Activated CD4-positive, alpha-beta T cell treated with anti-CD3 and anti-CD28 coated beads for 24 hours (primary cell): ENCODE results near the gene CDC42EP1.
A peak's percentile ranks its signal among the peaks of the same experiment; 100 is the strongest.
"Not testable (repeated sequence)": the region's sequence is repeated elsewhere in the genome, so short reads cannot be mapped to it uniquely, and the experiment has no call there.

Source experiments
- DNase-seq, 2 donors: peaks; one replicate each; pipeline ENCODE4 v3.0.0-alpha.2; 2020; ENCODE audit warnings: low read depth in 2 of 2

Gene CDC42EP1

GRCh38 chr22:37534445-37534844, 25.8 kb upstream of the CDC42EP1 start:
- DNase-seq = no peak

- DNase-seq = no peak
These were observed 25.1 kb upstream of the CDC42EP1 start for GRCh38 chr22:37535159-37535558.

DNA sequence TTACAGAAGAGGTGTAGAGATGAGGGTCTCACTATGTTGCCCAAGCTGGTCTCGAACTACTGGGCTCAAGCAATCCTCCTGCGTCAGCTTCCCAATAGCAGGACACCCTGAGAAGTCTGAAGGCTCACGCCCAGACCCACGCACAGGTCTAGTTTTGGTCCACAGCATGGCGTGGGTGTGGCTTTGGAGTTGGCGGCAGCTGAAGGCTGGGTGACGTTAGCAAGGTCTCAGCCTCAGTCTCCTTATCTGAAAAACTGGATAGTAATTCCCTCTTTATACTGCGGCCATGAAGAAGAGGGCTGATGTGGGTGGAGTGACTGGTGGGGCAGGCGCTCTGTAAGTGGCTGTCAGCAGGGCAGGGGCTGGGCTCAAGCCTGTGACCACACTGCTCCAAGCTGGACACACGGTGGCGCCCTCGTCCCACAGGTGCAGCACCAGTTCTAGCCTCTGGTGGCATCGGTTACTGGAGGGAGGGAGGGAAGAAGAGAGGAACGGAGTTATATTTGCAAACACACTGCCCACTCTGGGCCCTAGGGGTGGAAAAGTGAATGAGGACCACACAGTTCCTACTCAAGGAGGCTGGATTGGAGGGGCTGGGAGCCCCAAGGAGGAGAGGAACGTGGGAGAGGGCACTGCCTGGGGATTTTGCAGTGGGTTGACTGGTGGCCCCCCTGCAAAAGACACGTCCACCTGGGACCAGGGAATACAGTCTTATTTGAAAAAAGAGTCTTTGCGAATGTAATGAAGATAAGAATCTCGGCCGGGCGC, 21.5 kb upstream of the CDC42EP1 start:
- peak; percentile 88 for DNase-seq

DNA sequence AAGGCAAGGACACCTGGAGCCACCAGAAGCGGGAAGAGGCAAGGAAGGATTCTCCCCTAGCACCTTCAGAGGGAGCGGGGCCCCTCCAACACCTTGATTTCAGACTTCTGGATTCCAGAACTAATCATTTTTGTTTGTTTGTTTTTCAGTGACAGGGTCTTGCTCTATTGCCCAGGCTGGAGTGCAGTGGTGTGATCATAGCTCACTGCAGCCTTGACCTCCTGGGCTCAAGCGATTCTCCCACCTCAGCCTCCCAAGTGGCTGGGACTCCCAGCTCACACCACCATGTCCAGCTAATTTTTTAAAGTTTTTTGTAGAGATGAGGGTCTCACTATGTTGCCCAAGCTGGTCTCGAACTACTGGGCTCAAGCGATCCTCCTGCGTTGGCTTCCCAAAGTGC, 20.5 kb upstream of the CDC42EP1 start:
- not testable (repeated sequence) for DNase-seq

GRCh38 chr22:37542416-37542815, 17.9 kb upstream of the CDC42EP1 start:
- not testable (repeated sequence) for DNase-seq

DNA sequence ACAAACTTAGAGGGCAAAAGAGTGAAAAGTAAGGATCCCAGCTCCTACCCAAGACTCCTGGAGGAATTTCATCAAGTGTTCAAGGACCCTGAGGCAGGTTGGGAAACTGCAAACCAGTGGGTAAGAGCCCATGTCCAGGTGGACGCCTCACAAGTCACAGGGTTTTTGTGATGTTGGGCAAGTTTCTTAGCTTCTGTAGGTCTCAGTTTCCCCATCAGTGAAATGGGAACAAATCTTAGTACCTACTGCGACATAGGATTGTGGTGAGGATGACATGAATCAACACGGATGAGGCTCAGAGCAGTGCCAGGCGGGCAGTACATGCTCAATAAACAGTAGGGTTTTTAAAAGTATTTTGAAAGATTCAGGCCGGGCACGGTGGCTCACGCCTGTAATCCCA, 17.3 kb upstream of the CDC42EP1 start:
- no peak for DNase-seq

DNA sequence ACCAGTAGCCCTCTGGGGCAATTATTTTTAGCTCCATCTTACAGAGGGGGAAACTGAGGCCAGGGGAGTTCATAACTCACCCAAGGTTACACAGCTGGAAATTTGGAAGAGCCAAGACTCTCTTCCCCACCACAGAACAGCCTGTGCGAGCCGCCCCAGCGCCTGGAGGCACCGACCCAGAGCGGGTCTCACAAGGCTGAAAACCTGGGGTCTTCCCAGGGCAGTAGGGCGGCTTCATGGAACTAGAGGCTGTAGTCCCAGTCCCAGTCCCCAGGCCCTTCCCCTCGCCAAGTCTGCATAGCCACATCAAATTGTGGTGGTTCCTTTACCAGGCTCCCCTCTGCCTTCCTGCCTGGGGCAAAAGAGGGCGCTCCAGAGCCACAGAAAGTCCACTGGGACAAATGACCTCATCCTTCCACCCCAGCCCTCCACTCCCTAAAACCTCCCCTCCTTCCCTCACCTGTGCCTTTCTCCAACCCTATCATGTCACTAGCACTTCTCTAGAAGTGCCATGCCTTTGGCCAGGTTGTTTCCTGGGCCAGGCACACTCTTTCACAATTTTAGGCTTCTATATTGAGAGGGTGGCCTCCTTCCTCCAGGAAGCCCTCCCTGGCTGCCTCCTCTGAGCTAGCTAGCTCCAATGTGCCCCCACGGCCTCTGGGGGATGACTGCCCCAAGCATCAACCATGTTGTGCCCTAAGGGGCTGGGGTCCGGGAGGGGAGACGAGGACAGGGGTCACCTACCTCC, 15.2 kb upstream of the CDC42EP1 start:
- peak in 1 of 2 donors; percentile 52 for DNase-seq

DNA sequence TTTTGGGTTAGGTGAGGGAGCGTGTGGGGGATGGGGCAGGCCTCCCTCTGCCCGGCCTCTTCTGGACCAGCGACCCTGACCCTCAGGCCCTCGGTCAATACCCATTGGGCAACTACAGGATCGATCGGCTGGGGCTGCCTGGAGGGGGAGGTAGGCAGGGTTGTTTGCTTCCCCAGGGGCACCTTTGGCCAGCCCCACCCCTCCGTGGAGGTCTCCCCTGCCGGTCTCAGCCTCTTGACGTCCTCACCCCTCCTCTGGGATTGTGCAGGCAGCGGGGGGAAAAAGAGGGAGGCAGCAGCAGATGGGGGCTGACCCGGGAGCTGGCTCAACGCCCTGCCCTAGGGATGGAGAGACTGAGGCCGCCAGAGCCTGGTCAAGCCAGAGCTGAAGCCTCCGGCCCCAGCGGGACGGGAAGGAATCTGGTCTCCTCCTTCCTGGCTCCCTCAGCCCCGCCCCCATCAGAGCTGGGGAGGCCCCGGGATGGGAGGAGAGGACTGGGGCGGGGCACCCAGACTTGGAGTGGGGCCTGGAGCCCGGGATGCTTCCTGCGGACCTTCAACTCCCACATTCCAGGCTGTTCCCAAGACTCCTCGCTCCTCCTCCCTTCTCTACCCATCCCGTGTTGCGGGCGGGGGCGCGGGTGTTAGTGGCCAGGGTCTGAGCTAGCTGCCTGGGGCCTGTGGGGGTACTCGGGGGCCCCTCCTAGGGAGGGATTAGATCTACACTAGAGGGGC, 14.4 kb upstream of the CDC42EP1 start:
- DNase-seq = no peak

GRCh38 chr22:37546437-37547250, 13.6 kb upstream of the CDC42EP1 start:
- no peak for DNase-seq

DNA sequence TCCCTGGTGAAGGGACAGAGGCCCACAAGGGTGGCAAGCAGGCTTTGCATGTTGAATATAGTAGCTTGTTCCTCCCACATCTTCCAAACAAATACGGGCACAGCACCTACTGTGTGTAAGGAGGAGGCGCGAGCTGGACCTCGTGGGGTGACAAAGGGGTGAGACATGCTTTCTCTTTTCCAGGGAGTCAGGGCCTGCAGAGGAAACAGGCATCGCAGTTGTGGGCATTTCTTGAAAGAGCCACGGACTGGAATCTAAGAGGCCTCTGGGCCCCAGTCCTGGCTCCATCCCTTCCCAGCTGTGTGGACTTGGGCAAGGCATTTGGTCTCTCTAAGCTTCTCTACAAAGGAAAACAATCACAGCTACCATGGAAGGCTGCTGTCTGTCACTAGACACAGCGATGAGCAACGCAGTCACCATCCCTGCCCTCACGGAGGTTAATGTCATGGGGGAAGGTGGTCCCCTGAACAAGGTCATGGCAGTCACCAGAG, 13.0 kb upstream of the CDC42EP1 start:
- DNase-seq = no peak

DNA sequence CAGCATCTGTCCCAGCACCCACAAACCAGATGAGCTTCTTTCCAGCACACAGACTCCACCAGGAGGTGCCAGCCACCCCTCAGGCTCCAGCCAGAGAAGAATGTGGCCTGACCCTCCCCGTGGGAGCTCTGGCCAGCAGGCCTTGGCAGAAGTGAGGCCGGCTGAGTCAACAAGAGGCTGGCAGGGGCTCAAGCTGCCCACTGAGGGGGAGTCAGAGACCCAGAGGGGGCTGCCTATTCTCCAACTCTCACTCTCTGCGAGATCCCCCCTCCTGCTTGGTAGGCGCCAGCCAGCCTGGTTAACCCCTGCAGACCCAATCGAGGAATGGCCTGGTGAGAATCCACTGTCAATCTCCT, 10.6 kb upstream of the CDC42EP1 start:
- no peak for DNase-seq

- not testable (repeated sequence) for DNase-seq
These were observed 9.4 kb upstream of the CDC42EP1 start for GRCh38 chr22:37550921-37551320.

DNA sequence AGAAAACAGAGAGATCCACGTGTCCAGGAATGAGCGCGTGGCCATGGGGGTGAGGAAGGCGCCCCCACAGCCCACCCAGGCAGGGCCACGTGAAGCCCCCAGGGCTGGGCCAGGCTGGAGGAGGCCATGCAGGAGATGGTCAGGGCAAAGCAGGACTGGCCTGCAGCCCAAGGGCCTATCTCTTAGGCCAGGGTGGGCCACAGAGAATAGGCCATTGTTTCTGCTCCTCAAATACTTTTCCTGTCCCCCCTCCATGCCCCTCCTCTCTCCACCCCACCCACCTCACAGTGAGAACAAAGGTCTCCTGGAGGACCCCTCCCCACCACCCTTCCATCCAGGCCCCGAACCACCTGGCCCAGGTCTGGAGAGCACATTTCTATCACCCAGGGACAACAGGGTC, 8.3 kb upstream of the CDC42EP1 start:
- no peak for DNase-seq

DNA sequence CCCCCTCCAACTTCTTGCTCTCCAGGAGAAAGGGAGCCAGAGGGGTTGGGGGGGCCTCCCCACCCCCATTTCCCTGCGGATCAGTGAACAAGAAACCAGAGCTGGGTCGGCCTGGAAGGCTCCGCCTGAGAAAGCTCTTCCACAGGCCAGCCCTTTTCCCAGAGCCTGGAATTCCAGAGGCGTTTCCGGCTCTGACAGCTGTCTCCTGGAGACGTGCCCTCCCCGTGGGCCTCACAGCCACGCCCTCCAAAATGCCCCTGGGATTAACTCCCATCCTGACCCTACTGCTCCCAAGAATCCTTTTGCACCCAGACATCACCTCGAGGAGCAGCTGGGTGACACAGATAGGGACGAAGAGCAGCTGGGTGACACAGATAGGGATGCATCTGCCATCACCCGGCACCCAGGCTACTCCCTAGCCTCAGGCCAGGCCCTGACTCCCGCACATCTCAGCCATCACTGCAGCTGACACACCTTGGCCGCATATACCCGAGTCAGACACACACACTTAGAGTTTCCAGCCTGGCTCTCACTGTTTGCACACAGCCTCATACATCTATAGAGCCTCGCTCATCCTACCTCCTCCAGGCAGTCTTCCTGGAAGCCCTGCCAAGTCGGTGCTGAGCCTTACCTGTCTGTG, 7.6 kb upstream of the CDC42EP1 start:
- DNase-seq = no peak

DNA sequence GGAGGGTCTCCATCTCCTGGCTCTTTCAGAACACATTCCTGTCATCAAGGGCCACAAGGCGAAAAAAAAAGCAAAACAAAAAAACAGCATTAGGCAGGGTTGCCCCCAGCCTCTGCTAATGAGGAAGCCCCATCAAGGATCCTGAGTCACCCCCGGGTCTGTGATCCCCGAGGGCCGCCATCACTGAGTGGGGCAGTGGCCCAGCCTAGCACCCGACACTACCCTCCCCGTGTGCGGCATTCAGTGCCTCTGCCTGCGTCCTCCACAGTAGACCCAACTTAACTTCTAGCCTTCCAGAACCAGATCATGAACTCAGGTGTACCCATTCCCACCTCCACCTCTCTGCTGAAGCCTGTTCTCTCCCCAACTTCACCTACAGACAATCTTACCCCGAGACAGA, 6.6 kb upstream of the CDC42EP1 start:
- no peak for DNase-seq

DNA sequence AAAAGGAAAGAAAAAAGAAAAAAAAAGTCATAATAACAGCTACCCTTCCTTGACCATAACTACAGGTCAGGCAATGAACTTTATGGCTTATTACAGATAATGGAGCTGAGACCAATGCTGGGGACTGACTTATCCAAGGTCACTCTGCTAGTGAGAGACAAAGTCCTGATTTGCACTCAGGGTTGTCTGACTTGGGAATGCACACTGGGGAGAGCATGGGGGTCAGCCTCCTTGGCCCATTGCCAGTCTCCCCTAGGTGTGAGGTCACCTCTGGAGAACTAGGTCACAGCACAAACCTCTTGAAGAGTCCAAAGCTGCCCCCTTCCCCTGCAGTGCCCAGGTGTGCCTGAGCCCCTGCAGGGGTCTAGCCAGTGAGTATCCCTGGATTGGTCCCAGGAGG, 5.3 kb upstream of the CDC42EP1 start:
- no peak for DNase-seq

GRCh38 chr22:37556710-37557109, 3.6 kb upstream of the CDC42EP1 start:
- DNase-seq = no peak

- no peak for DNase-seq
These were observed 2.8 kb upstream of the CDC42EP1 start for GRCh38 chr22:37557321-37558001.

- no peak for DNase-seq
These were observed 1.5 kb upstream of the CDC42EP1 start for GRCh38 chr22:37558815-37559214.

DNA sequence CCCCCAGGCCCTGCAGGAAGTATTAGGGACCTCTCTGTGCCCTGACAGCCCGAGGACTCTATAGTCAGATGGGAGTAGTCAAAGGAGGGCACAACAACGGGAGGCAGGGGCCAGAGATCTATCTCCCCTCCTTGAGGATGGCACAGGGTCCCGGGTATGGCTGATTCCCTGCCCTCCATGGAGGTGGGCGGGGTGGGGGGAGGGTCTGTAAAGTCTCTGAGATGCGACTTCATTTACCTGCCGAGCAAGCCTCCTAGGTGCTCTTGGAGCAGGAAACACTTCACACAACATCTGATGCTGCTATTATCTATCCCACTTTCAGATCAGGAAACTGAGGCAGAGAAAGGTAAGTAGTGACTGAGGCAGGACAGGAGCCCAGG, 769 bp upstream of the CDC42EP1 start:
- no peak for DNase-seq
